K562 (cell line): ENCODE measurements around the gene OR2B2. TPM values are rescaled to one million over a fixed set of nuclear protein-coding genes. Genes with fewer than 3 reads are reported as not detected.
A peak's percentile ranks its signal among the peaks of the same experiment; 100 is the strongest.

Experiments used
- CBX1 ChIP-seq: sonication (generic); IDR thresholded peaks from 2 replicates; pipeline ENCODE4 v1.6.1; 2016; ENCODE audit warnings: antibody characterized with exemption, low read depth, mild to moderate bottlenecking
- CREM ChIP-seq: IDR thresholded peaks from 2 replicates; pipeline ENCODE4 v1.6.1; 2014; ENCODE audit warnings: antibody characterized with exemption, low read depth
- HCFC1 ChIP-seq: IDR thresholded peaks from 2 replicates; pipeline ENCODE4 v1.6.1; 2012; ENCODE audit warnings: low read depth, low read length, improper control_type of control experiment
- HDAC6 ChIP-seq: IDR thresholded peaks from 2 replicates; pipeline ENCODE4 v1.6.1; 2012; ENCODE audit warnings: low read depth, mild to moderate bottlenecking, control low read depth, inconsistent platforms, low read length, moderate library complexity
- NFYB ChIP-seq: IDR thresholded peaks from 2 replicates; pipeline ENCODE4 v1.6.1; 2011; ENCODE audit warnings: mild to moderate bottlenecking, moderate library complexity; ENCODE audit not compliant: insufficient read length; ENCODE audit errors: extremely low read depth
- OTX1 ChIP-seq: fragments of 450-650 bp; formaldehyde crosslinking; IDR thresholded peaks from 2 replicates; pipeline ENCODE4 v1.4.0; 2022; ENCODE audit warnings: mild to moderate bottlenecking
- RBM14 ChIP-seq: fragments of 200-400 bp; formaldehyde crosslinking; IDR thresholded peaks from 2 replicates; pipeline ENCODE4 v1.6.1; 2018; ENCODE audit warnings: low read depth, mild to moderate bottlenecking, low read length, moderate library complexity, borderline replicate concordance; ENCODE audit not compliant: insufficient read depth
- SP1 ChIP-seq: sonication (generic); formaldehyde crosslinking; IDR thresholded peaks from 2 replicates; pipeline ENCODE4 v1.8.1; 2022; ENCODE audit warnings: mild to moderate bottlenecking, missing genetic modification reagents
- SRSF7 ChIP-seq: fragments of 200-400 bp; formaldehyde crosslinking; optimal IDR thresholded peaks from 2 replicates; pipeline ENCODE3; 2017; ENCODE audit warnings: mild to moderate bottlenecking, low read depth, low read length
- ZNF140 ChIP-seq: fragments of 250-450 bp; sonication (Bioruptor Pico); IDR thresholded peaks from 2 replicates; pipeline ENCODE4 v1.8.0; 2021; ENCODE audit warnings: moderate library complexity, mild to moderate bottlenecking, inconsistent platforms
- ZNF239 ChIP-seq: fragments of 250-450 bp; sonication (Bioruptor Pico); IDR thresholded peaks from 2 replicates; pipeline ENCODE4 v1.4.0; 2020; ENCODE audit warnings: mild to moderate bottlenecking
- polyA plus RNA-seq, 8 experiments: library from polyadenylated mRNA; depleted of rRNA in 4 of 8; stranded (reverse) in 5 of 8; unstranded in 3 of 8; fragments of >200 nt; fragmentation: Nextera tagmentation in 2 of 8; fragmentation: Illumina TruSeq in 1 of 8; extraction: Ambion mirVana in 2 of 8; extraction: Trizol in 1 of 8; gene quantifications; 2 replicates each; pipeline versions ENCODE4 v1.2.1 to v1.2.3, GENCODE V29; 2011 to 2014; ENCODE audit warnings: inconsistent platforms in 1 of 8, missing spikeins in 1 of 8
- total RNA-seq, 7 experiments: library from RNA; depleted of rRNA in 6 of 7; stranded (reverse); fragments of >200 nt in 6 of 7; fragmentation: Illumina TruSeq in 2 of 7; extraction: Trizol in 2 of 7; gene quantifications; 2 replicates each; pipeline versions ENCODE4 v1.2.1 to v1.2.3, GENCODE V29; 2011 to 2021; ENCODE audit warnings: low replicate concordance in 1 of 7
- TF ChIP-seq, protein P1 (sequence below): fragments of 450-650 bp; IDR thresholded peaks from 2 replicates; pipeline ENCODE4 v1.6.1; 2016; ENCODE audit warnings: low read depth
- TF ChIP-seq, protein P2 (sequence below): fragments of 250-450 bp; sonication (Bioruptor Pico); IDR thresholded peaks from 2 replicates; pipeline ENCODE4 v1.5.1; 2021; ENCODE audit warnings: mild to moderate bottlenecking
- TF ChIP-seq, protein P3 (sequence below), 2 experiments: fragments of 150-350 bp in 1 of 2; IDR thresholded peaks; 2 replicates each; pipeline ENCODE4 v1.6.1; 2012 to 2016; ENCODE audit warnings: low read depth in 2 of 2, low read length in 2 of 2, mild to moderate bottlenecking in 1 of 2, moderate library complexity in 1 of 2

The OR2B2 gene
- total and polyA plus RNA-seq, 9 of the 15 experiments (the other 6 are each of a cell fraction or from before 2014, with no cell fraction given), result 0.24 TPM; not detected in 8

DNA sequence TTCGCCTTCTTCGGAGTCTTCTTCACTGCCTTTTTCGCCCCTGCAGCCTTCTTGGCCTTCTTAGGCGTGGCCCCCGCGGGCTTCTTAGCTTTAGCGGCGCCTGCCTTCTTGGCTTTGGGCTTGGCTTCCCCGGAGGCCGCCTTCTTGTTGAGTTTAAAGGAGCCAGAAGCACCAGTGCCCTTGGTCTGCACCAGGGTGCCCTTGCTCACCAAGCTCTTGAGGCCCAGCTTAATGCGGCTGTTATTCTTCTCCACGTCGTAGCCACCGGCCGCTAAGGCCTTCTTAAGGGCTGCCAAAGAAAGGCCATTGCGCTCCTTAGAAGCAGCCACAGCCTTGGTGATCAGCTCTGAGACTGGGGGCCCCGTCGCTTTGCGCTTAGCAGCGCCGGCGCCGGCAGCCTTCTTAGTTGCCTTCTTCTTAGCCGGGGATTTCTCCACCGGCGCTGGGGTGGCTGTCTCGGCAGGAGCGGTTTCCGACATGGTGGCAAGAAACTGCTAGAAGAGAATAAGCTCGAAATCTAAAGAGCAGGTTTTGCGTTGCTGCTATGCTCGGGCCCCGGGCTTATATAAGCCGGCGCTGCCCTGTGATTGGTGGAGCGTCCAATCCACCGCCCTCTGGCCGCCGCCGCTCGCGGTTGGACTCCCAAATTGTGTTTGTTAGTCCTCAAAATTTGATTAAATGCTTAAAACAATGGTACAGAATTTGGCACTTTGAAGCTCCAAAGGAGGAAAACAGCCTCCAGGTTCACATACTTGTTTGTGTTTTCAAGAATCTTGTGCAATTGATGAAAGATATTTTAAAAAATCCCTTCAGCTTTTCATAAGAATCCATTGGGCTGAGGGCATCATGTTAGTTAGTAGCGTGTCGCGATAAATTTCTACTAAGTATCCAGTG is 44.9 kb downstream of the OR2B2 start (continued):
- TF ChIP-seq, protein P1, sequence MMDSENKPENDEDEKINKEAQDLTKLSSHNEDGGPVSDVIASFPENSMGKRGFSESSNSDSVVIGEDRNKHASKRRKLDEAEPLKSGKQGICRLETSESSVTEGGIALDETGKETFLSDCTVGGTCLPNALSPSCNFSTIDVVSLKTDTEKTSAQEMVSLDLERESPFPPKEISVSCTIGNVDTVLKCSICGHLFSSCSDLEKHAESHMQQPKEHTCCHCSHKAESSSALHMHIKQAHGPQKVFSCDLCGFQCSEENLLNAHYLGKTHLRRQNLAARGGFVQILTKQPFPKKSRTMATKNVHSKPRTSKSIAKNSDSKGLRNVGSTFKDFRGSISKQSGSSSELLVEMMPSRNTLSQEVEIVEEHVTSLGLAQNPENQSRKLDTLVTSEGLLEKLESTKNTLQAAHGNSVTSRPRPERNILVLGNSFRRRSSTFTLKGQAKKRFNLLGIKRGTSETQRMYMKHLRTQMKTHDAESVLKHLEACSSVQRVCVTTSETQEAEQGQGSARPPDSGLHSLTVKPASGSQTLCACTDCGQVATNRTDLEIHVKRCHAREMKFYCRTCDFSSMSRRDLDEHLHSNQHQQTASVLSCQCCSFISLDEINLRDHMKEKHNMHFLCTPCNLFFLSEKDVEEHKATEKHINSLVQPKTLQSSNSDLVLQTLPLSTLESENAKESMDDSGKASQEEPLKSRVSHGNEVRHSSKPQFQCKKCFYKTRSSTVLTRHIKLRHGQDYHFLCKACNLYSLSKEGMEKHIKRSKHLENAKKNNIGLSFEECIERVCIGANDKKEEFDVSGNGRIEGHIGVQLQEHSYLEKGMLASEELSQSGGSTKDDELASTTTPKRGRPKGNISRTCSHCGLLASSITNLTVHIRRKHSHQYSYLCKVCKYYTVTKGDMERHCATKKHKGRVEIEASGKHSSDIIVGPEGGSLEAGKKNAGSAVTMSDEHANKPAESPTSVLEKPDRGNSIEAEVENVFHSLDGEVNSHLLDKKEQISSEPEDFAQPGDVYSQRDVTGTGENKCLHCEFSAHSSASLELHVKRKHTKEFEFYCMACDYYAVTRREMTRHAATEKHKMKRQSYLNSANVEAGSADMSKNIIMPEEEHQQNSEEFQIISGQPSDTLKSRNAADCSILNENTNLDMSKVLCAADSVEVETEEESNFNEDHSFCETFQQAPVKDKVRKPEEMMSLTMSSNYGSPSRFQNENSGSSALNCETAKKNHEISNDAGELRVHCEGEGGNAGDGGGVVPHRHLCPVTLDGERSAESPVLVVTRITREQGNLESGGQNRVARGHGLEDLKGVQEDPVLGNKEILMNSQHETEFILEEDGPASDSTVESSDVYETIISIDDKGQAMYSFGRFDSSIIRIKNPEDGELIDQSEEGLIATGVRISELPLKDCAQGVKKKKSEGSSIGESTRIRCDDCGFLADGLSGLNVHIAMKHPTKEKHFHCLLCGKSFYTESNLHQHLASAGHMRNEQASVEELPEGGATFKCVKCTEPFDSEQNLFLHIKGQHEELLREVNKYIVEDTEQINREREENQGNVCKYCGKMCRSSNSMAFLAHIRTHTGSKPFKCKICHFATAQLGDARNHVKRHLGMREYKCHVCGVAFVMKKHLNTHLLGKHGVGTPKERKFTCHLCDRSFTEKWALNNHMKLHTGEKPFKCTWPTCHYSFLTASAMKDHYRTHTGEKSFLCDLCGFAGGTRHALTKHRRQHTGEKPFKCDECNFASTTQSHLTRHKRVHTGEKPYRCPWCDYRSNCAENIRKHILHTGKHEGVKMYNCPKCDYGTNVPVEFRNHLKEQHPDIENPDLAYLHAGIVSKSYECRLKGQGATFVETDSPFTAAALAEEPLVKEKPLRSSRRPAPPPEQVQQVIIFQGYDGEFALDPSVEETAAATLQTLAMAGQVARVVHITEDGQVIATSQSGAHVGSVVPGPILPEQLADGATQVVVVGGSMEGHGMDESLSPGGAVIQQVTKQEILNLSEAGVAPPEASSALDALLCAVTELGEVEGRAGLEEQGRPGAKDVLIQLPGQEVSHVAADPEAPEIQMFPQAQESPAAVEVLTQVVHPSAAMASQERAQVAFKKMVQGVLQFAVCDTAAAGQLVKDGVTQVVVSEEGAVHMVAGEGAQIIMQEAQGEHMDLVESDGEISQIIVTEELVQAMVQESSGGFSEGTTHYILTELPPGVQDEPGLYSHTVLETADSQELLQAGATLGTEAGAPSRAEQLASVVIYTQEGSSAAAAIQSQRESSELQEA, result no peak
- TF ChIP-seq ZNF239 (CRISPR knock-in tag), result no peak
- TF ChIP-seq SP1, result no peak
- TF ChIP-seq CREM, result 0 out of 2 replicates have a peak, but pooled peaks have one; percentile 8
- TF ChIP-seq NFYB, result peak; percentile 49
- 0 out of 2 replicates have a peak, but pooled peaks have one; percentile 22 for TF ChIP-seq CBX1
- no peak for TF ChIP-seq HCFC1
- TF ChIP-seq OTX1 (CRISPR knock-in tag), result no peak
- TF ChIP-seq, protein P2, sequence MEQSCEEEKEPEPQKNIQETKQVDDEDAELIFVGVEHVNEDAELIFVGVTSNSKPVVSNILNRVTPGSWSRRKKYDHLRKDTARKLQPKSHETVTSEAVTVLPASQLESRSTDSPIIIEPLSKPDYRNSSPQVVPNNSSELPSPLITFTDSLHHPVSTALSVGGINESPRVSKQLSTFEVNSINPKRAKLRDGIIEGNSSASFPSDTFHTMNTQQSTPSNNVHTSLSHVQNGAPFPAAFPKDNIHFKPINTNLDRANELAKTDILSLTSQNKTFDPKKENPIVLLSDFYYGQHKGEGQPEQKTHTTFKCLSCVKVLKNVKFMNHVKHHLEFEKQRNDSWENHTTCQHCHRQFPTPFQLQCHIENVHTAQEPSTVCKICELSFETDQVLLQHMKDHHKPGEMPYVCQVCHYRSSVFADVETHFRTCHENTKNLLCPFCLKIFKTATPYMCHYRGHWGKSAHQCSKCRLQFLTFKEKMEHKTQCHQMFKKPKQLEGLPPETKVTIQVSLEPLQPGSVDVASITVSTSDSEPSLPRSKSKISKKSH (CRISPR knock-in tag), result no peak
- TF ChIP-seq, protein P3, sequence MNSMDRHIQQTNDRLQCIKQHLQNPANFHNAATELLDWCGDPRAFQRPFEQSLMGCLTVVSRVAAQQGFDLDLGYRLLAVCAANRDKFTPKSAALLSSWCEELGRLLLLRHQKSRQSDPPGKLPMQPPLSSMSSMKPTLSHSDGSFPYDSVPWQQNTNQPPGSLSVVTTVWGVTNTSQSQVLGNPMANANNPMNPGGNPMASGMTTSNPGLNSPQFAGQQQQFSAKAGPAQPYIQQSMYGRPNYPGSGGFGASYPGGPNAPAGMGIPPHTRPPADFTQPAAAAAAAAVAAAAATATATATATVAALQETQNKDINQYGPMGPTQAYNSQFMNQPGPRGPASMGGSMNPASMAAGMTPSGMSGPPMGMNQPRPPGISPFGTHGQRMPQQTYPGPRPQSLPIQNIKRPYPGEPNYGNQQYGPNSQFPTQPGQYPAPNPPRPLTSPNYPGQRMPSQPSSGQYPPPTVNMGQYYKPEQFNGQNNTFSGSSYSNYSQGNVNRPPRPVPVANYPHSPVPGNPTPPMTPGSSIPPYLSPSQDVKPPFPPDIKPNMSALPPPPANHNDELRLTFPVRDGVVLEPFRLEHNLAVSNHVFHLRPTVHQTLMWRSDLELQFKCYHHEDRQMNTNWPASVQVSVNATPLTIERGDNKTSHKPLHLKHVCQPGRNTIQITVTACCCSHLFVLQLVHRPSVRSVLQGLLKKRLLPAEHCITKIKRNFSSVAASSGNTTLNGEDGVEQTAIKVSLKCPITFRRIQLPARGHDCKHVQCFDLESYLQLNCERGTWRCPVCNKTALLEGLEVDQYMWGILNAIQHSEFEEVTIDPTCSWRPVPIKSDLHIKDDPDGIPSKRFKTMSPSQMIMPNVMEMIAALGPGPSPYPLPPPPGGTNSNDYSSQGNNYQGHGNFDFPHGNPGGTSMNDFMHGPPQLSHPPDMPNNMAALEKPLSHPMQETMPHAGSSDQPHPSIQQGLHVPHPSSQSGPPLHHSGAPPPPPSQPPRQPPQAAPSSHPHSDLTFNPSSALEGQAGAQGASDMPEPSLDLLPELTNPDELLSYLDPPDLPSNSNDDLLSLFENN (IDR thresholded peaks at IDR 0.05; ENCODE audit: low read depth in 2 of 2, low read length in 2 of 2), result 0 out of 4 replicates have a peak, but pooled peaks of 1 of the 2 experiments have one; percentile 25
- no peak for TF ChIP-seq RBM14
- no peak for TF ChIP-seq ZNF140 (CRISPR knock-in tag)
- TF ChIP-seq HDAC6, result no peak
- no peak for TF ChIP-seq SRSF7
